ENCODE measurements around the gene ABHD6.
"Not testable (repeated sequence)": the region's sequence is repeated elsewhere in the genome, so short reads cannot be mapped to it uniquely, and the experiment has no call there.

The ABHD6 gene

GRCh38 chr3:58243976-58244585 lies 6.5 kb downstream of the ABHD6 start:
- no peak for DNase-seq

DNA sequence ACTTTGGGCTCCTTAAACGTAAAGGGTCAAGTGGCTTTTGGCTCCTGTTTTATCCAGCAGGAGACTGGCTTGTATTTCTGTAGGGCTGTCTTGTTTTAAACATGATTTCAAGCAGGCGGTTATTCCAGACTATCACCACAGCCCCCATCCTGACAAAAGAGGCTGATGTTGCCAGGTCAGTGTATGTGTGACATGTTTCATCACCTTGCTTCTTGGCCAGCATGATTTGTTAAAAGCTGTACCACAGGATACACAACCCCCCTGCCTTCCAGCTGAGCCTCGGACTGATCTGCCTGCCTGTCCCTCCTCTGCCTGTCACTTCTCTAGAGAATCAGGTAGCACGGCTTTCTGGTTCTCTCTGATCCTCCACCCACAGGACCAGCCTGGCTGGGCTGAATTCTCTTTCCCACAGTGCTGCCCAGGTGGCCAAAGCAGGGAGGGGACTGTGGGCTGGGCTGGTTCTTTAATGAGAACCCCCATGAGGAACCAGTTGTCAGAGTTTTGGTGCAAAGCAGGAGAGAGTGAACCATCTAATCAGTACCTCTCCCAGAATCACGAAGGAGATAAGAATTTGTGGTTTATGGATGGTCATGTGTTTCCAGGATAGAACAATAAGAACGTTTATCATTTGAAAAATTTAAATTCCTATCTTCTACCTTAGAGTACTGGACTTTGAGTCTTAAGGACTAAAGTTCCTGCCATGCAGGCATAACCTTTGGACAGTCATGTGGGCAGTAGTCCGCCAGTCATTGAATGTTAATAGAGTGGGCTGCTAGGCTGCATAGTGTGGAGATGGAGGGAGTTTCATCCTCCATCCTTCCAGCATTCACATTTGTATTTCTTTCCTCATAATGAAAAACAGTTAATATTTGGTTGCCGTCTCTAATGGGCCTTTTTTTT lies 8.8 kb downstream of the ABHD6 start:
- DNase-seq: no peak

DNA sequence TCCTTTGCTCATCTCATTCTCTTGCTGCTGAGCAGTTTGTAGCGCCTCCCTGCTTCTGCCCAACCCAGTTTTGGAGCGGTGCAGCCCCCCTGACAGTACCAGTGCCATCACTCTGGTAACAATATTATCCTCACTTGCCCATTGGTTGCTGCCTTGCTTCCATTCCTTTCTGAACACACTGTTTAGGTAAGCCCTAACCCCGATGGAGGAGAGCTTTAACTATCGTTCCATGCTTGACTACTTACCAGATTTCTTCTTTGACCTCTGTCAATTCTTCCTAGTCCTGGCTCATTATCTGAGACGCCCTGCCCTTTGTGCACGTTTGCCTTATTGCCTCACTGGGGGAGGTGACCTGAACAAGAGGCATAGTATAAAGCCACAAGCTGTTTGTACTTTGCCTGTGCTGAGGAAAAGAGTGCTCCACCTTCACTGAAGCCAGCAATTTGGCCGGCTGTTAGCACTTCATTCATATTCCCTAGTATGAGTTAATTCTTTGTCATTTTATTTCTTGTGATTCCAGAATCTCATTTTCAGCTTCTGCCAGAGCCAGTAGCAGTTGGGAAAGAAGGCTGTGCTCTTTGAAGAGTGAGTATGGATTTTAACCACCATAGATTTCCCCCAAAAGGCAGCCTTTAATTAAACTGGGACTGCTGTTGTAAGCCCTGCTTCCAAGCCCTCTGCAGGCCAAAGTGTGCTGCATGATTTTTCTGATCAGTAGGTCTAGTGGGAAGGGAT lies 11.9 kb downstream of the ABHD6 start:
- DNase-seq: no peak

DNA sequence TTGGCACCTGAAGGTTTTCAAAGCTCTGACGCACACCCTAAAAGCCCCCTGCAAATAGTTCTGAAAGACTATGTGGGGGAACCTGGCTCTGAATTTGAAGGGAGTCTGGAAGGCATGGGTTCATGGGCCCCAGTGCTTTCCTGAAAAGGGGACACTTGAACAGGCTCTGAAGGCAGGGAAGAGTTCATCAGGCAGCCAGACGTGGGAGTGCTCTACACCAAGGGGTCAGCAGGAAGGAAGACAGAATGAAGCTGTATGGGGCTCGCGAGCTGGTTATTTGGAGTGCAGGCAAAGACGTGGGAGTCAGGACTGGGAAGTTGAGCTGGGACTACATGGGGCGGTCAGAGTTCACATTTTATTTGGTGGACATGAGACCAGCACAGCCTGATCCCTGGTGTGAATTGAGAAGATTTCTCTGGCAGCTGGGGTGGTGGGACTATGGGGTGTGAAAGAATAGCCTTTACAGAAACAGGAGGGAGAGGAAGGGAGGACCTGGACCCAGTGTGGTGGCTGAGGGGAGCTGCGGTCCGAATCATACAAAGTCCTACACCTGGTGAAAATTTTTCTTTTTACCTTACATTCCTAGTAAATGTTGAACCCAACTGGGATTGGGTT lies 12.6 kb downstream of the ABHD6 start:
- DNase-seq: no peak

GRCh38 chr3:58251631-58252035 lies 14.0 kb downstream of the ABHD6 start:
- no peak for DNase-seq

- DNase-seq: no peak
Observed at GRCh38 chr3:58254144-58254543, 16.6 kb downstream of the ABHD6 start.

DNA sequence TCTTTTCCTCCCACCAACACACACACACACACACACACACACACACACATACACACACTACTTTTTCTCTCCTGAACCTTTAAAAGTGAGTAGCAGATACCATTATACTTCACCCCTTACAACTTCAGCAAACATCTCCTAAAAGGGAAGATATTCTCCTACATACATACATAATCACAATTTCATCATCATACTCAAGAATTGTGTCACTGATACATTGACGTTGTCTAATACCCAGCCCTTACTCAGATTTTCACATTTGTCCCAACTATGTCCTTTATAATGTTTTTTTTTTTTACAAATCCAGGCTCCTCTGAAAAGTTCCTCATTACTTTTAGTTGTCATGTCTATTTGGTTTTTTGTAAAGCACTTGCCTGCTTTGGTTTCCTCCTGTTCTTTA lies 18.5 kb downstream of the ABHD6 start:
- DNase-seq: no peak

GRCh38 chr3:58256511-58256910 lies 18.9 kb downstream of the ABHD6 start:
- no peak for DNase-seq

DNA sequence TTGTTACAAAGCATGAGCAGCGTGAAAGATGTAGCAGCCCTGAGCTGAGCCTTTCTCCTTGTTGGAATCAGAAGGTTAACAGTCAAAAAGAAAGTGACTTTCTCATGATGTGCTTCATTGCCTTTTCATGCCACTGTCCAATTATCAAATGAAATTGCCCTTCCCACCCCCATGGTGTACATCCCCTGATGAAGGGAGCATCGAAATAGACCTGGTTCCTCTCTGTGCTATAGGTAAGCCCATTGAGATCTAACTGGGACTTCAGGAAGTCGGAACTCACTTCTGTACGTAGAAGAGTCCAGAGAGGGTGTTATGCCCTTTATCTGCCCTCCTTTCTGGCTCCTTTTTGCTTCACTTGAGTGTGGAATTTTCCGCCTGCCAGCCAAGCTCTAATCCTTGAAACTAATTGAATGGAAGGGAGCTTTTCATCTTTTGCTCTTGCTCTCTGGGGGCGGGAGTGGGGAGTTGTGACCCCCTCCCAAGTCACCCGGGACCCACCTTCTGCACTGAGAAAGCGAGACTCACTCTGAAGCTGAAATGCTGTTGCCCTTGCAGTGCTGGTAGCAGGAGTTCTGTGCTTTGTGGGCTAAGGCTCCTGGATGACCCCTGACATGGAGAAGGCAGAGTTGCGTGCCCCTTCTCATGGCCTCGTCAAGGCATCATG lies 20.9 kb downstream of the ABHD6 start:
- no peak for DNase-seq

DNA sequence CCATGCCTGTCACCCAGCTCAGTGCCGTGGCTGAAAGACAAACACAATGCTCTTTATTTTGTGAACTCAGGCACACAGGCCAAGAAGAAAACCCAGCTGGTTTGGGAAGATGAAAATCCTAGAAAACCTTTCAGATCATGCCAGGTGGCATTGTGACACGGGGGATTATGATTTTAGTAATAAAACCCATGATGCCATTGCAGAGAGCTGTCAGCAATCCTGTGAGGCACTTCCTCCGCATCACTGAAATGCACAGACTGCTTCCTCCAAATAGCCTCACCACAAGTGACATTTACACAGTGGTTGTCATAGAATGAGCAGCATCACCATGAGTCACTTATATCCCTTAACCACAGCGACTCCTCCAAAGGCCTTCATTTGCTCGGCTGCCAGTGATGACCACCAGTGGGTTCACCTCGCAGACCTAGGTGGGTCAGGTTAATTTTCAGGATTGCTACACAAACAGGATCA lies 22.7 kb downstream of the ABHD6 start:
- DNase-seq: no peak

DNA sequence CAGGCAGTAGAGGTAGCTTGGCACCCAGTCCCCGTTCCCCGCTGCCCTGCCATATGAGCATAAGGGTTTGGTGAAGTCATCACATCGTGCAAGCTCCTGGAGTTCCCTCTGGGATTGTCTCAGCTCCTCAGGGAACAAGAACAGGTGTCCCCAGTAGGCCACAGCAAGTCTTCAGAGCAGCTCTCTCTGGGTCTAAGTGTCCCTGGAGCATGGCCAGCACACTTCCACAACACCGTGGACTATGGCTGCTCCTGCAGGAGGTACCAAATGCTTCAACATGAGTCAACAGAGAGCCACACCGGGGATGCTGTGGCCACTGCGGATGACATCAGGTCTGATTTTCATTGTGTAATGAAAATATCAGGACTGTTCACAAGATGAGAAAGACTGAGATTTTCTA lies 23.1 kb downstream of the ABHD6 start:
- no peak for DNase-seq

DNA sequence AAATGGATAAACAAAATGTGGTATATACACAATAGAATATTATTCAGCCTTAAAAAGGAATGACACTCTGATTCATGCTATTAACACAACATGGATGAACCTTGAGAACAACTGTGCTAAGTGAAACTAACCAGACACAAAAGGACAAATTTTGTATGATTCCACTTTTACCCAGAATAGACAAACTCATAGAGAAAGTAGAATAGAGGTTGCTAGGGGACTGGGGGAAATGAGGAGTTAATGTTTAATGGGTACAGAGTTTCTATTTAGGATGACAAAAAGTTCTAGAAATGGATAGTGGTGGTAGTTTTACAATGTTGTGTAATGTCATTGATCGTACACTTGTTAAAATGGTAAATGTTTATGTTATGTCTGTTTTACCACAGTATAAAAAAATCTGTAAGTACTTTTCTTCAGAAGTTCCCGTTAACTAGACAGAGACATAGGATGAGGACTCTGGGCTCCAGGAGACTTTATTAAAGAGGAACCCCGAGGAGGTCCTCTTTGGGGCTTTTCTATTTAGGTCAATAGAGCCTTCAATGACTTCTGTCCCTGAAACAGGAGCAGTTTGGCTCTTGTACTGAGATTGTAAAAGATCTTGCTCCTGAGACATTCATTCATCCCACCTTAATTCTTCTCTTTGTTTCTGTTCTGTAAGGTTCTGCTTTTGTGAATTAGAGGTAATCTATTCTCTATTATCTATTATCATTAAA lies 24.5 kb downstream of the ABHD6 start:
- no peak for DNase-seq

GRCh38 chr3:58266577-58266976 lies 29.0 kb downstream of the ABHD6 start:
- no peak for DNase-seq

GRCh38 chr3:58267543-58267942 lies 30.0 kb downstream of the ABHD6 start:
- DNase-seq: not testable (repeated sequence)

GRCh38 chr3:58269356-58269755 lies 31.8 kb downstream of the ABHD6 start:
- no peak for DNase-seq

DNA sequence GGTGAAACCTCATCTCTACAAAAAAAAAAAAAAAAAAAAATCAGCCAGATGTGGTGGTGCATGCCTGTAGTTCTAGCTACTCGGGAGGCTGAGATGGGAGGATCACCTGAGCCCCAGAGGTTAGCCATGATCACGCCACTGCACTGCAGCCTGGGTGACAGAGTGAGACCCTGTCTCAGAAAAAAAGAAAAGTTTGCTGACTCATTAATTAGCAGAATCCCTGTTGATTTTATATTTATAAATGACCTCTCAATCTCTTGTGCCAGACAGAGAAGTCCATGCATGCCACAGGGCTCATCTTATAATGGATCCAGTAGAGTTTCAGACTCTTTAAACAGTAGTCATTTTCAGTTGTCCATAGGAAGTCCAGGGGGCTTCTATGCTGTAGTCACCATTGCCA lies 32.9 kb downstream of the ABHD6 start:
- DNase-seq: no peak

DNA sequence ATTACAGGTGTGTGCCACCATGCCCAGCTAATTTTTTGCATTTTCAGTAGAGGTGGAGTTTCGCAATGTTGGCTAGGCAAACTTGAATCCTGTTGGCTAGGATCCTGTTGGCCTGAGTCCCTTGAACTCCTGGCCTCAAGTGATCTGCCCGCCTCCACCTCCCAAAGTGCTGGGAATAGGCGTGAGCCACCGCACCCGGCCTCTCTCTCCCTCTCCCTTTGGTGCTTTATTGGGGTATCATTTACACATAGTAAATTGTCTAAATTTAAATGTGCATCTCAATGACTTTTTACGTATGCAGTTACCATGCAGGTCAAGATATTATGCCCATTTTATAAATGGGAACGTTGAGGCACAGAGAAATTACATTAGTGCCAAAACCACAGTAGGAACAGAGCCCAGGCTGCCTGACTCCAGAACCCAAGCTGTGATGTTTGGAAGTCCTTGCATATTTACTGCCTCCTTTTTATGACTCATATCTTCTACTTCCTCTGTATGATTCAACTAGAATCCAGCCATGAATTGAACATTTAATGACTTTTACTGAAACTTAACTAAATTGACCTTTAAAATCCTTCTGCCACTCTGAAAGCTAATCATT lies 34.4 kb downstream of the ABHD6 start:
- DNase-seq: no peak

DNA sequence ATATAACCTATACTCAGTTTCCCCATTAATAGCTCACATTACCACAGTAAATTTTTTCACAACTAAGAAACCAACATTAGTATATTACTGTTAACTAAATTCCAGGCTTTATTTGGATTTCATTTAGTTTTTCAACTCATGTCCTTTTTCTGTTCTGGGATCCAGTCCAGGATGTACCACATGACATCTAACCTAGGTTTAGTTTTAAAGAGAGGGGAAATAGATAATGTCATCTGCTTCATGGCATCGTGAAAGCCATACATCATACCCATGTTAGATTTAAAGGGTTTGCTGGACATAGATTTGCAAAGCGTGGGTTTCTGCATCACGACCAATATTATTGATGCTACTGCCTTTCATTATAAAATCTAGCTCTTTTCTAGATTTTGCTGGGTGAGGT lies 35.3 kb downstream of the ABHD6 start:
- DNase-seq: no peak

DNA sequence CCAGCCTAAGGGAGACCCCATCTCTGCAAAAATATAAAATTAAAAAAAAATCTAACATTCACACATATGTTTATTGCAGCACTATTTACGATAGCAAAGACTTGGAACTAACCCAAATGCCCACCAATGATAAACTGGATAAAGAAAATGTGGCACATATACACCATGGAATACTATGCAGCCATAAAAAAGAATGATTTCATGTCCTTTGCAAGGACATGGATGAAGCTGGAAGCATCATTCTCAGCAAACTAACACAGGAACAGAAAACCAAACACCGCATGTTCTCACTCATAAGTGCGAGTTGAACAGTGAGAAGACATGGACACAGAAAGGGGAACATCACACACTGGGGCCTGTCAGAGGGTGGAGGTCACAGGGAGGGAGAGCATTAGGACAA lies 35.8 kb downstream of the ABHD6 start:
- DNase-seq: not testable (repeated sequence)

DNA sequence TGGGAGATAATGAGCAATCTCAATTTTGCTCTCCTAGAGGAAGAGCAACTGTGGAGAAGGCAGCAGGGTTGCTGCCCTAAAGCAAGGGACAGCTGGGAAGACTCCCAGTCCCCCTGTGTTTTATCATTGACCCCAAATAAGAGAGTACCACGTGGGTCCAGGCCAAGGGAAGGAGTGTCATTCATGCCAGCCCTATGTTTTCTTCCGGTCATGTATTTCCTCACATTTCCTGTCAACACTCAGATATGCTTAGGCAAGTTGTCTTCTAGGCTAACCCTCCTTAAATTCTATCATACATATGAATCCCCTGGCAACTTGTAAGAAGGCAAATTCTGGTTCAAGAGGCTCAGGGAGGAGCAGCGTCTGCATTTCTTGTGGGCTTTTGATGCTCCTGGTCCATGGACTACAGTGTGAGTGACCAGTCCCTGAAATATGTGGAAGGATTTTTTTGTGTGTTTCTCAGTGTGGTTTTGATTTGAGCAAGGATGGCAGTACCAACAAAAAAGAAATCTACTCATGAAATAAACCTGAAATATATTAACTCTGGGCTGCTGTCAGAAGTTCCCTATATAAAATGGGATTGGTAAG lies 36.5 kb downstream of the ABHD6 start:
- no peak for DNase-seq

- no peak for DNase-seq
Observed at GRCh38 chr3:58281069-58281468, 43.5 kb downstream of the ABHD6 start.
